GM18520 (cell line): ENCODE results near the gene RBMY1B.
"Not testable (repeated sequence)": the region's sequence is repeated elsewhere in the genome, so short reads cannot be mapped to it uniquely, and the experiment has no call there.

ENCODE experiments used
- ATAC-seq: cut with Tn5 transposase; IDR thresholded peaks from one replicate; pipeline ENCODE4 v1.9.1; 2021; ENCODE audit not compliant: unreplicated experiment

The RBMY1B gene

DNA sequence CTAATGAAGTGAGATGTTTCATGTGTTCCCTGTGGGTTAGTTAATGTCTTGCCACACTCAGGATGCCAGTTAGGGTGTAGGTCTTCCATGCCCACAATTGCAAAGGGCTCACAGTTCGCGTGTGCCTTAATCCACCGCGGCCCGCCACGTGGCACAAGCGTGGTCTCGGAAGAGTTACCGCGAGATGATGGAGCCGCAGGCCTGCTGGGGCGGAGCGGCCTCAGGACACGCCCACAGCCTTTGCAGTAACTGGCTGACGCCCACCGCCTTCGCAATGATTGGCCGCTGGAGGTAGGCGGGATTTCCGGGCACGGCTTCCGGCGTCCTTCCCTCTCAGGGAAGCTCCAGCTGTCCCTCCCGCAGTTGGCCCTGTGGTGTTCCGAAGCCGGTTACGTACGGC, at the start of gene RBMY1B:
RBMY1B (plus strand) TSS at position 301 of the 400 bp plus-strand sequence. CDS start 2,013 bp downstream, outside the sequence.
- not testable (repeated sequence) for ATAC-seq

DNA sequence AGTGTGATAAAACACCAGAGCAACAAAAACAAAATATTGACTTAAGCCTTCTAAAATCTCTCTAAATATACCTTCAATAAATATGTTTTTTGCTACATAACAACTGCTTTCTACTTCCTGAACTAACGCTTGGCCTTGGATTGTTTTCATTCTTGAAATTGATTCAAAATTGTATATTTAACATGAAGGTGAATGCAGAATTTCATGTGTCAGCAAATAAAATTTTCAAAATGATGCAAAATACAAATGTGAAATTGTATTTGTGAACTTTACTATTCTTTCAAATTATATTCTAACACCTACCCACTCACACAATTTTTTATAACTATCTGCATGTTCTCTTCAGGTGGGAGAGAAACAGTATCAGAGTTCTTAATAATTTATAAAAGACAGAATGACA, 48.2 kb upstream of the RBMY1B start:
- not testable (repeated sequence) for ATAC-seq

DNA sequence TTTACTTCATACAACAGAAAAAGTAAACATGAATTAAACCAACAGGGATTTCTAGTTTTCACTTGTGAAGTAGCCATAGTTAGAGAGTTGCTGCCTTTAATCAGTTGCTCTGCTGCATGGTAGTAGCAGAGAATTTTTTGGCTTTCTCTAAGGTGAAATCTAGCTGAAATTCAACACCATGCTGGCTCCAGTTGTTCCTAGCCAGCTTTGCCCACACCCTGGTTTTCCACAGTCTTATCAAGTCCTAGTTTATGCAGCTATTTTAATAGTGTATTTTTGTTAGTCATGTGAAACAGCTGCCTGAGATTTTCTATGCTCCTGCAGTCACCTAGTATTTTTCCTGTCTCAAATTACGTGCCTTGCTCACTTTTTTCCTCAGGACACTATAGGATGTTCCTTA, 28.2 kb upstream of the RBMY1B start:
- ATAC-seq: no peak

- not testable (repeated sequence) for ATAC-seq
Measured at GRCh38 chrY:21534579-21534978, 23.4 kb downstream of the RBMY1B start, which contains the start of gene RBMY1A1. Gene RBMY1A1 (plus strand): TSS chrY:21534879. CDS start chrY:21536892, 2,013 bp downstream.

DNA sequence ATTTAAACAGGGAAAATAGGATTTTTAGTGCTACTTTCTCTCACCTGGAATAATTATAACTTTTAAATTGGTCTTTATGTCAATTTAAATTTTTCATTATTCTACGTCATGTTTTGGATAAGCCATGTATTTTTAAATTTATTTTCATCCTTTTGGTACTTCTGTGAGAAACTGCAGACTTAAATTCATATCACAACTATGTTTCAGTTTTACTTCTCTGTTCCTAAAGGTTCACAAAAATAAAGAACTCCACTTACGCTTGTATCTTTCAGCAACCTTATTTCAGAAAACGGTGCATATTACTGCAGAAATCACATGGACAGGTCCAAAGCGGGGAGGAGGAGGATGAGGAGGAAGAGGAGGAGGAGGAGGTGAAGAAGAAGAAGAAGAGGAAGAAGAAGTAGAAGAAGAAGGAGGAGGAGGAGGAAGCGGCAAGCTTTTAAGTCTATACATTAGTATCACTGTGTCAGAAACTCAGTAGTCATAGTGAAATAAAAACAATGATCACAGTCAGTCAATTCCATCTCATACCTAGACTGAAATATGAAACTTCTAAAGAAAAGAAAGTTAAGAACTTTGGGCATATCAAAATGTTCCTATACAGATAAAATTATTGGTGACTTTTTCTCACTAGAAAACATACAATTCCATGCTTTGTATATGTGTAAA, 48.3 kb downstream of the RBMY1B start:
- not testable (repeated sequence) for ATAC-seq
